CD1c-positive myeloid dendritic cell (primary cell): Measurements from ENCODE around the gene MAGI1.

Experiments
- DNase-seq: peaks from one replicate; pipeline ENCODE4 v3.0.0-alpha.2; 2016; ENCODE audit errors: extremely low spot score

Gene MAGI1

GRCh38 chr3:65322910-65323309 is 715.8 kb downstream of the MAGI1 start:
- DNase-seq: no peak

- DNase-seq: no peak
Observed at GRCh38 chr3:65318231-65318630, 720.5 kb downstream of the MAGI1 start.

- no peak for DNase-seq
Observed at GRCh38 chr3:65314916-65315315, 723.8 kb downstream of the MAGI1 start.

- no peak for DNase-seq
Observed at GRCh38 chr3:65314269-65314668, 724.4 kb downstream of the MAGI1 start.

GRCh38 chr3:65313666-65314065 is 725.1 kb downstream of the MAGI1 start:
- no peak for DNase-seq

GRCh38 chr3:65305836-65306235 is 732.9 kb downstream of the MAGI1 start:
- DNase-seq: no peak
